CD1c-positive myeloid dendritic cell (primary cell): ENCODE measurements around the gene AEBP1.
A peak's percentile ranks its signal among the peaks of the same experiment; 100 is the strongest.

Experiments used
- DNase-seq: peaks from one replicate; pipeline ENCODE4 v3.0.0-alpha.2; 2016; ENCODE audit errors: extremely low spot score

Gene AEBP1

DNA sequence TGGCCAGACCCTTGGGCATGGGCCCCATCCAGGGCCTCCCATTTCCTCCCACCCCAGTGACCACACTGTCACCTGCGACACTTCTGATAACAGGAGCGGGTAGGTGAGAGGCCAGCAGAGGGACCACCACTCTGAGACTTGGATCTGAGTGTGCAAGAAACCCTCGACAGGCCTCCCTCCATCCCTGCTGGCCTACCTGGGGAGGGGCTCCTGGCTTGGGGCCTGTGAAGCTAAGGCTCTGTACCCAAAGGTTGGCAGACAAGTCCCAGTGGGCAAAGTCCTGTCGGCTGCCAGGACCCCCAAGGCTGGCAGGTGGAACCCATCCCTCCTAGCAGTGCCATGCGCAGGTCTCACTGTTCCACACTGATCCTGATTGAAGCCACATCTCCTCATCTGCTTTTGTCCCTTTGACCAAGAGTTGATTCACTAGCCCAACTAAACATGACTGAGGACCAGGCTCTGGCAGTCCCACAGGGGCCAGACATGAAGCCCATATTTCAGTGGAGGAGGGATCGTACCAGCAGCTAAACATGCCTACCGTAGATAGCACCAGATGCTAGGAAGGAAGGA, 37.6 kb upstream of the AEBP1 start:
- no peak for DNase-seq

DNA sequence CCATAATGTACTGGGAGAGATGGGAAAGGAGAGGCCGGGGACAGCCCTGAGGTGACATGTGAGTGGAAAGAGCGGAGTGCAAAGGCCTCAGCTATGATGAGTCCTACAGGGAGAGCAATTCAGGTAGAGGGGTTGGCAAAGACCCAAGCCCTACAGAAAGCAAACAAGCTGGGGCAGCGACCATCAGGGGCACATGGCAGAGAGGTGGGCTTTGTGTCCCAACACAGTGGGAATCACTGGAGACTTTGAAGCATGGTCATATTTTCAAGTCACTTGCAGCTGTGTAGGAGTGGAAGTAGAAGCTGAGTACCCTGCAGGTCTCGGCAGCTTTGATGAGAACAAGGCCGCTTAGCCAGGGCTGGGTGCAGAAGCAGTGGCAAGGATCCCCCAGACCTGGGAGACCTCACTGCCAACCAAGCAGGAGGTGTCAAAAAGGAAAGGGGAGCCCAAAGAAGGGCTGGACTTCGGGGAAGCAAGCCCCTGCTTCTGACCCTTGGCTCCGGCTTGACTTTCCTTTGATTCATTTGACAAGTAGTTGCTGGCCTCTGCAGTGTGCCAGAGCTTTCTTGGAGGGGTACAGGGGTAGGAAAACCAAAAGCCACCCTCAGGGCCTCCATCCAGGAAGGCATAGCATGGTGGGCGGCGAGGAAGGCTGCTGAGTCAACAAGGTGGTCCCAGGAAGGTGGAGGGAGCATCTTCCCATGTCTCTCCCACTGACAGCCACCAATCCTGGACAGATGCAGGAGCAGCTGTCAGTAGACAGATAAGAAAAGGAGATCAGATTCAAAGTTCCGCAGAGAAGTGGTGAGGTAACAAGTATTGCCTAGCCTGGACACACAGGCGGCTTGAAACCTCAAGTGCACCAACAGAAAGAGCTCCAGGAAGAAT, 36.8 kb upstream of the AEBP1 start:
- no peak for DNase-seq

DNA sequence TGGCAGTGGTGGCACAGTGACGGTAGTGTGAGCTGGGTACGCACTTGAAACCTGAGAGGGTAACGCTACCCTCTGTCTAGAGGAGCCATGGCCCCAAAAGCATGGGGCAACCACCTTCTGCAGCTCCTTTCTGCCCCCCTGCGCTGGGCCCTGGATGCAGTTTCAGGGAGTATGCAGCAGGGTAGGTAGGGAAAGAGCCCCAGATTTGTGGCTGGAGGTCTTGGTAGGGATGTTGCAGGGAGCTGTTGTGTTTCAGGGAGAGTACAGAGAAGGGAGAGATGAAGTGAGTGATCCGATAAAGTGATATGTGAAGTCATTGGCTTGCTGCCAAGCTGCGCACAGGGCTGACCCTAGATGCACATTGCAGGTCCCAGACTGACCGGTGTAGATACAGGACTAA, 36.1 kb upstream of the AEBP1 start:
- DNase-seq = no peak

DNA sequence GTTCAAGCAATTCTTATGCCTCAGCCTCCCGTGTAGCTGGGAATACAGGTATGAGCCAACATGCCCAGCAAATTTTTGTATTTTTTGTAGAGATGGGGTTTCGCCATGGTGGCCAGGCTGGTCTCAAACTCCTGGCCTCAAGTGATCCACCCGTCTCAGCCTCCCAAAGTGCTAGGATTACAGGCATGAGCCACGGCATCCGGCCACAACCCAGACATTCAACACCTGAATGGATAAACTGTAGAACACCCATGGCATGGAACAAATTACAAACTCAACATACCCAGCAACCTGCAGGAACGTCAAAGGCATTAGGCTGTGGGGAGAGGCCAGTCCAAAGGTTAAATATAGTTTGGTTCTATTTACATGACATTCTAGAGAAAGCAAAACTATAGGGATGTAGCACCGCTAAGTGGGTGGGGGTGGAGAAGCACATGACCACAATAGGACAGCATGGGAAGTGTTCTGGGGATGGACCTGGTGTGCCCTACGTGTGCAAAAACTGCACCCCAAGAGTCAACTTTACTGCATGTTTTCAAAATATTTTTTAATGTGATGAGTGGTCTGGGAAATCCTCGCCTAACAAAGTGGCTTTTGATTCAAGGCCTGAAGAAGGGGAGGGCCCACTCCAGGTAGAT, 32.3 kb upstream of the AEBP1 start:
- DNase-seq = peak; percentile 31

DNA sequence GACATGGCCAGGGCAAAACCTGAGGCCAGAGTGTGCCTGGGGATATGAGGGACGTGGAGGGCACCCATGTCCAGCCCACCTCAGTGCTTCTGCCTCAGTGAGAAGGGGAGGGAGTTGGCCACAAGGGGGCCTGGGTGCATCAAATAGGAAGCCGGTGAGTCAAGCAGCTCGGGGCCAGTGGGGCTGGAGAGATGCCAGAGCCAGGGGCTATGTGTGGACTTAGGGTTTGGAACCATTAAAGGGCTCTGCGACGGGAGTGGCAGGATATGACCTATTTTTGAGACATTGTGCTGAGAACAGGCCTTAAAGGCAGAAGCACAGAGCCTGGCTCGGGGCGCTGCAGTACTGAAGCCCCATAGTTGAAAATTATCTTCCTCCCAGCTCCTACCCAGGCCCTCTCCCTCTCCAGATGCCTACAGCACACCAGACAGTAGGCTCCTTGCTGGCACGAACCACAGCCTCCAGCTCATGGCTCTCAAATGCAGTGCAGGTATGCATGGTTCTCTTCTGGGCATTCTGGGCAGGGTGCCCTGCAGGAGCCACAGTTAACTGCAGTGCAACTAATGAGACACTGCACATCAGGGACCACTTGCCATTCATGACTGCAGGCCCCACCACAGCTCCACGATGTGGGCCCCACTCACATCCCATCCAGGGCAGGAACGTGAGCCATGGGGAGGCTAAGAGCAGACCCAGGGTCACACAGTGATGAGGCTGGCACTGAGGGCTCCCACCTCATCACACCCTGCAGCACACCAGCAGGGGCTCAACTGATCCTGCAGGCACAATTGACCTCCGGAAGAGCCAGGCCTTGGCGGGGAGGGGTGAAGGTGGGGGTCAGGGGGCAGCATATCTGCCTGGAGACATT, 31.5 kb upstream of the AEBP1 start:
- peak; percentile 52 for DNase-seq

DNA sequence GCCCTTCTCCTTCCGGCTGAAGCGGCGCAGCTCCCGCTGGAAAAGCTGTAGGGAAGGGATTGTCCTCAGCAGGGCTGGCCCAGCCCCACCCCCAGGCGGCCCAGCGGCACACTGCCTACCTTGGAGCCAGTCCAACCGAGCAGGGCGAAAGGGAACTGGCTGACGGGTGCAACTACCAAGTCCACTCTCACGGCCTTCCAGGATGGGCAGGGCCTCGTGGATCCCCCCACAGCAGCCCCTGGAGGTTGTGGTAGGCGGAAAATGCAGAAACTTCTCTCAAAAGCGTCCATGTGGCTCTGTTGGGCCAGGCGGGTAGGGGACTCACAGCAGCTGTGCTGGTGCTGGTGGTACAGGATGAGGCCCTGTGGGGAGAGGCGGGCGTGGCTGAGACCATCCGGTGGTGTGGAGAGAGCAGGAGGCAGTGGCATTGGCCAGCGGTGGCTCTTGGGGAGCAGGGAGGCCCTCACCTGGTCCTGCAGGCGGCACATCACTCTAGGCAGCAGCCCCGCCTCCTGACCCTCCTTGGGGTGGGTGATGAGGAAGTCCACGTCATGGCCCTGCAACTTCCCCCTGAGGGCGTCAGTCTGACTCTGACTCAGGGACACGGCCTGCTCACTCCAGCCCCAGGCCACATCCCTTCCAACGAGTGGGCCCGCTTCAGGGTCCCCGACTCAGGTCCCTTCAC, 30.3 kb upstream of the AEBP1 start:
- DNase-seq = peak; percentile 93

DNA sequence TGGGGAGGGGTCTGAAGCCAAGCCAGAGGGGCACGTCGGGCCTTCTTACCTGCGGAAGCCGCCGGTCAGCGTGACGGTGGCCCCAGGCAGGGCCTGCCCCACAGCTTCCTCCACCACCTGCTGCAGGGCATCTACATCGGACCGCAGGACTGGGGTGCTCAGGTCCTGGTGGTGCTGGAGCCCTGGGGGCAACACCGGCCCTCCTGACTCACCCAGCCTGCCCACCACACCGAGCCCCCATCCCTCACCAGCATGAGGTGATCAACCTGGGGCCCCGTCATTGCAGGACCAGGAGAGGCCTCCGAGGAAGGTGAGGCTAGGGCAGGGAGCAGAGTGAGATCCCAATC, 29.8 kb upstream of the AEBP1 start:
- no peak for DNase-seq

DNA sequence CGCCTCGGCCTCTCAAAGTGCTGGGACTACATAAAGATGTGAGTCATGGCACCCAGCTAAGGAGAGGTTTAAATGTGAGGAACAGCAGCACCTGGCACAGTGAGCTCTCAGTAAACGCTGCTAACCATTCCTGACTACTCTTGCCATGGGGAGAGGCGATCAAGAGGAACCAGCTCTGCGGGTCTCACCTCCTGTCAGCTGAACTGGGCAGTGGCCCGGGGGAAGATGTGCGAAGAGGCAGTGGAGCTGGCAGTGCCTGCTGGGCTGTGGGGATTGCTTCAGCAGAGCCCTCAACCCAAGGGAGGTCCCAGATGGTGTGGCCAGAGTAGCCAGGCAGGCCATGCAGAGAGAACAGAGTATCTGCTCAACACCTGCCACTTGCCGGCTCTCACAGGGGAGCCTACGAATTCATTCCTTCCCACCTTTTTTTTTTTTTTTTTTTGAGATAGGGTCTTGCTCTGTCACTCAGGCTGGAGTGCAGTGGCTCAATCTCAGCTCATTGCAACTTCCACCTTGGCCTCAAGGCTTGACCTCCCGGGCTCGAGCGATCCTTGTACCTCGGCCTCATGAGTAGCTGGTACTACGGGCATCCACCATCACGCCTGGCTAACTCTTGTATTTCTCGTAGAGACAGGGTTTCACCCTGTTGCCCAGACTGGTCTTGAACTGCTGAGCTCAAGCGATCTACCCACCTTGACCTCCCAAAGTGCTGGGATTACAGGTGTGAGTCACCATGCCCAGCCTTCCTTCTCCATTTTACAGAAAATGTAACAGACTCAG, 28.7 kb upstream of the AEBP1 start:
- no peak for DNase-seq

- DNase-seq = no peak
These were observed 27.8 kb upstream of the AEBP1 start for GRCh38 chr7:44076101-44076895.

DNA sequence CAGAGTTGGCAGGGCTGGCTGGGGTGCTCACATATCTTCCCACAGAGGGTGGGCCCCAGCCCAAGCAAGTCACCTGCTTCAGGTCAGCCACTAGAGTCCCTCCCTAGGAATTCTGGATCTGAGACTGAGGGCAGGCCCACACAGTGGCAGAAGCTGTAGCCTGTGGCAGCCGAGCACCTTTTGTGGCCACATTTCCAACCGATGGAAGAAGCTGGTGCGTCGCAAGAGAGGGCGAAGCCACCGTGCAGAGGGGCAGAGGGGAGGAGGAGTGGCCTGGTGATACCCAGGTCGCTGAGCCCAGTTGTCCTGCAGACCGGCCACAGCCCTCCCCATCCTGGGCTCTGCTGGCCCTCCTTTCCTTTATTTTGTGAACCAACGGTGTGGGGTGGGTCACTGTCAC, 27.1 kb upstream of the AEBP1 start:
- DNase-seq = no peak

DNA sequence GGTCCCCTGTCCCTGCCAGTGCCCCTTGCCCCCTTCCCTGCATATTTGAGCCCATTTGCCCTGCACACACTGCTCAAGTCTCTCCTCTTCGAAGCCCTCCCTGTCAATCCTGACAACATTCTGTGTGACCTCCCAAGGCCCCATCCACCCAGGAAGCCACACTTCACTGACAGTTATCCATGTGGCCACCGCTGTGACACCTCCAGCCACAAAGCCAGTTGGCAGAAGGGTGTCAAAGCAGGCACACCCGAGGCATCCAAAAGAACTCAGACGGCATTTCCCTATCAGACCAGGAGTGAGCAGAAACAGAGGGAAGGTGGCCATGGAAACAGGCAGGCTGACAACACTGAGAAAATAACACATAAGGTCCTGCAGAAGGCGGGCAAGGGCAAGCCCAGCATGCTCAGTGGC, 26.5 kb upstream of the AEBP1 start:
- DNase-seq = no peak

DNA sequence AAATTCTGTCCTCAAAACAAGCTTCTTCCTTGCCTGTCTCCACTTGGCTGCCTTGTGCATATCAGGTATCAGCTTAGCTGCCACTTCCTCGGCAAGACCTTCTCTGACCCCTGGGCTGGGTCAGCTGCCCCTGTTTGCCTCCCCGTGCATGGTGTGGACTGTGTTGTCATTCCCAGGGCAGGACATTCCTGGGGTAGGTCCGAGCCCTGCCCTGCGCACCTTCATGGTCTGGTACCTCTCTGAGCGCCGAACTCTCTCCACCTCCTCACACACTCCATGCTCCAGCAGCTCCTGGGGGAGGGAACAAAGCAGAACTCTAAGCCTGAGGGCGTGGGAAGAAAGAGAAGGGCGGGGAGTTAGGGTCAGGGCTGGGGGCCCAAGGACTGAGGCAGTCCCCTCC, 25.6 kb upstream of the AEBP1 start:
- no peak for DNase-seq

GRCh38 chr7:44079331-44080021, 24.7 kb upstream of the AEBP1 start:
- DNase-seq = no peak

- DNase-seq = no peak
These were observed 24.0 kb upstream of the AEBP1 start for GRCh38 chr7:44080118-44080517.

GRCh38 chr7:44080686-44081265, 23.4 kb upstream of the AEBP1 start:
- no peak for DNase-seq

DNA sequence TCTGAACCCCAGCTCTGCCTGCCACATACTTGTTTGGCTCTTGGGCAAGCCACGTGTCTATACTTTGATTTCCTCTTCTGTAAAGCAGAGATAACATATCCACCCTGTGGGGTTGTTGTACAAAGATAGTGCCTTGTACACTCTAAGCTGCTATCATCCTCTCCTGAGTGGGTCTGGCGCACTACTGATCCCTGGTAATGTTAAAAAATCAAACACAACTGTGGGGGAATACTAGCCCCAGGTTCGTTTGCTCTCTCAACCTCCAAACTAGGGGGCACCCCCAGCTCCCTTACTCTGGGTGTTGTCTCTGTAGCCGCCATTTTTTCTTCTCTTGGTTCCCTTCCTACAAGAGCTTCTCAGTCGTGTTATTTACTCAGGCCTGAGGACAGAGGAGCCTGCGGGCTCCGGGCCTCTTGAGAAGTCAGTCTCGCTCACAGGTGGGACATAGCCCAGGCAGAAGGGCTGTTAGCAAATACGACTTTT, 22.8 kb upstream of the AEBP1 start:
- DNase-seq = peak; percentile 7

GRCh38 chr7:44082541-44083207, 21.5 kb upstream of the AEBP1 start:
- DNase-seq = peak; percentile 99

- no peak for DNase-seq
These were observed 20.3 kb upstream of the AEBP1 start for GRCh38 chr7:44083796-44084195.
